ENCODE results near the gene SUCLG2.
"Not testable (repeated sequence)": the region's sequence is repeated elsewhere in the genome, so short reads cannot be mapped to it uniquely, and the experiment has no call there.

SUCLG2 gene

DNA sequence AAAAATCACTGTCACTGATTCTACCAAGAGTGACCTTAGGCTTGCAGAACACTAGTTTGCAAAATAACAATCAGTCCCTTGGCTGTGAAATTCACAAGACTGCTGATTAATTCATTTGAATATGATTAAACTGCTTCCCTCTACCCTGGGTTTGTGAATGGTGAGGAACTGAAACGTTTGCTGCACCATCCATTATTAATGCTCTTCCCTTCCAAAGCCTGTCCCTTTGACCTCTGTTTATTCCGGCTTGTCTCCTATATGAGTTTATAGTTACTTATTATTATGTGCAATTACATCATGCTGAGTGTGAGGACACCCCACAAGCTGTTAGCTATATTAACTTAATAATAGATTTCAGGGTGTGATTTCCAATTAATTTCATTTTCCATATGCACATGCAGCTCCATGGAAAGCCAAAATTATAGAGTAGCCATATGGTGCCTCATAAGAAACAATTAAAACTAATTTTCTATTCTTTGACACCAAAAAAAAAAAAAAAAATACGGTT, 96.5 kb downstream of the SUCLG2 start:
- Histone ChIP-seq H3K9me3 (no peaks in the 10 kb centered on the region), H3K36me3 (no peaks in the 10 kb centered on the region), H3K27ac (no peak overlapping the region), H3K4me3 (no peak overlapping the region), H3K9ac (no peak overlapping the region), H3K4me1 (no peaks in the 10 kb centered on the region), H3K27me3 (no peaks in the 10 kb centered on the region), H3K4me2 (no peak overlapping the region), H4K20me1 (no peaks in the 10 kb centered on the region)
- TF ChIP-seq Cebpa-rat (IDR thresholded peaks at IDR 0.05) = no peak

DNA sequence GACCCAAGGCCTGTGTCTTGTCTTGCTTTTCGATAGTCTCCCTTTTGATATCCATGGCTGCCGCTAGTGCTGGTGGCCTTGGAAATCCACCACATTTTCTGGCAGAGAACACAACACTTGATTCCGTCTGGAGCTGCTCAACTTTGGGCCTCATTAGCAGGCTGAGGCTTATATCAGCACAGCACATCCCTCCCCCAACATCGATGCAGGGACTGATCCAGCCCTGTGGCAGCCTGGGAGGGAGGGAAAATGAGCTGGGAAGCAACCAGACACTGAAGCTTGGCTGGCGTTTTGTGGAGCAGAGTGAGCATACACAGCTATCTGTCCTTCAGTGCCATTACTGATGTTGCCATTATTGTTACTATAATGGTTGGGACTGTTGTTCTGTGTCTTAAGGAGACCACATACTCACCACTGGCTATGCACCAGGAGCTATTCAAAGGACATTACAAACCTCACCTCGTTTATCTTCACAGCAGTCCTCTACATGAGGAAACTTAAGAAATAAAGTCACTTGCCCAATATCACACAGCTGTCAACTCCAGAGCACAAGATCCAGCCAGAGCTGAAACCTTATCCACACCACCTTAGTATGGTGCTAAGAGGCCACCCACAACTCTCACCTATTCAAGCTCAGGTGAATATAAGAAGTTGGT, 102.9 kb downstream of the SUCLG2 start:
- H3K27me3 ChIP-seq = no peaks in the 10 kb centered on the region
- H3K4me1 ChIP-seq = no peaks in the 10 kb centered on the region
- H4K20me1 ChIP-seq = no peaks in the 10 kb centered on the region
- no peak overlapping the region for H3K4me3 ChIP-seq
- H3K9ac ChIP-seq = no peak overlapping the region
- H3K9me3 ChIP-seq = no peaks in the 10 kb centered on the region
- H3K36me3 ChIP-seq = no peaks in the 10 kb centered on the region
- no peak overlapping the region for H3K4me2 ChIP-seq
- no peak for TF ChIP-seq Cebpa-rat (IDR thresholded peaks at IDR 0.05)
- H3K27ac ChIP-seq = no peak overlapping the region

DNA sequence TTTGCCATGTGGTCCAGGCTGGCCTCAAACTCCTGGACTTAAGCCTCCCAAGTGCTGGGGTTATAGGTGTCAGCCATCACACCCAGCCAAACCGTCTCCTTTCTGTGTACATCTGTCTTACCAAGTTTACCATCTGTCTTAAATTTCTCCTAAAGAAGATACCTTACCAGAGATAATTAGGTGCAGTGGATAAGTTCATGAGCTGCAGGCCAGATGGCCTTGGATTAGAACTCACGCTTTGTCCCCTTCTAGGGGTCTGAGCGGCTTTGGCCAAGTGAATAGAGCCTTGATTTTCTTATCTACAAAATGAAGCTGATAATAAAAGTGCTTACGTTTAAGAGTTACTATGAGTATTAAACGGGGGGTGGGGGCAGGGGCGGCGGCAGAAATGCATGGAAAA, 103.9 kb downstream of the SUCLG2 start:
- Histone ChIP-seq H3K4me2 (no peak overlapping the region), H3K27me3 (no peaks in the 10 kb centered on the region), H3K27ac (no peak overlapping the region), H3K4me3 (no peak overlapping the region), H3K9ac (no peak overlapping the region), H4K20me1 (no peaks in the 10 kb centered on the region), H3K9me3 (no peaks in the 10 kb centered on the region), H3K36me3 (no peaks in the 10 kb centered on the region), H3K4me1 (no peaks in the 10 kb centered on the region)
- no peak for TF ChIP-seq Cebpa-rat (IDR thresholded peaks at IDR 0.05)

DNA sequence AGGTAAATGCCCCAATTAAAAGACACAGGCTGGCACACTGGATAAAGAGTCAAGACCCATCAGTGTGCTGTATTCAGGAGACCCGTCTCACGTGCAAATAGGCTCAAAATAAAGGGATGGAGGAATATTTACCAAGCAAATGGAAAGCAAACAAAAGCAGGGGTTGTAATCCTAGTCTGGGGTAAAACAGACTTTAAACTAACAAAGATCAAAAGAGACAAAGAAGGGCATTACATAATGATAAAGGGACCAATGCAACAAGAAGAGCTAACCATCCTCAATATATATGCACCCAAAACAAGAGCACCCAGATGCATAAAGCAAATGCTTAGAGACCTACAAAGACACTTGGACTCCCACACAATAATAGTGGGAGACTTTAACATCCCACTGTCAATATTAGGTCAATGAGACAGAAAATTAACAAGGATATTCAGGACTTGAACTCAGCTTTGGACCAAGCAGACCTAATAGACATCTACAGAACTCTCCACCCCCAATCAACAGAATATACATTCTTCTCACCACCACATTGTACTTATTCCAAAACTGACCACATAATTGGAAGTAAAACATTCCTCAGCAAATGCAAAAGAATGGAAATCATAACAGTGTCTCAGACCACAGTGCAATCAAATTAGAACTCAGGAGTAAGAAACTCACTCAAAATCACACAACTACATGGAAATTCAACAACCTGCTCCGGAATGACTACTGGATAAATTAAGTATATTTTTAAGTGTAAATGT, 111.7 kb downstream of the SUCLG2 start:
- H3K27me3 ChIP-seq, H4K20me1 ChIP-seq, H3K27ac ChIP-seq, H3K4me1 ChIP-seq, H3K4me2 ChIP-seq, H3K4me3 ChIP-seq, H3K9ac ChIP-seq, H3K36me3 ChIP-seq: not testable (repeated sequence)
- peaks cover 11% of the 10 kb centered on the region; the same call in 1 of the 2 replicates for H3K9me3 ChIP-seq

DNA sequence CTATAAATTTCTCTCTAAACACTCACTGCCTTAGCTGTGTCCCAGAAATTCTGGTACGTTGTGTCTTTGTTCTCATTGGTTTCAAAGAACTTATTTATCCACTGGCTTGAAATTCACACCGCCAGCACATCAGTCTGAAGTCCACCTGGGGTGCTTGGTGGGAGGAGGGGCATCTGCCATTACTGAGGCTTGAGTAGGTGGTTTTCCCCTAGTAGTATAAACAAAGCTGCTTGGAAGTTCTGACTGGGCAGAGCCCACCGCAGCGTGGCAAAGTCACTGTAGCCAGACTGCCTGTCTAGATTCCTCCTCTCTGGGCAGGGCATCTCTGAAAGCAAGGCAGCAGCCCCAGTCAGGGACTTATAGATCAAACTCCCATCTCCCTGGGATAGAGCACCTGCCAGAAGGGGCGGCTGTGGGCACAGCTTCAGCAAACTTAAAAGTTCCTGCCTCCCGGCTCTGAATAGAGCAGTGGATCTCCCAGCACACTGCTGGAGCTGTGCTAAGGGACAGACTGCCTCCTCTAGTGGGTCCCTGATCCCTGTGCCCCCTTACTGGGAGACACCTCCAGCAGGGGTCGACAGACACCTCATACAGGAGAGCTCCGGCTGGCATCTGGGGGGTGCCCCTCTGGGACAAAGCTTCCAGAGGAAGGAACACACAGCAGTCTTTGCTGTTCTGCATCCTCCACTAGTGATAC, 114.1 kb downstream of the SUCLG2 start:
- no peaks in the 10 kb centered on the region for H4K20me1 ChIP-seq
- H3K9ac ChIP-seq = no peak overlapping the region
- H3K9me3 ChIP-seq = peaks cover 15% of the 10 kb centered on the region
- no peak overlapping the region for H3K4me3 ChIP-seq
- H3K27me3 ChIP-seq = no peaks in the 10 kb centered on the region
- H3K4me1 ChIP-seq = no peaks in the 10 kb centered on the region
- H3K36me3 ChIP-seq = no peaks in the 10 kb centered on the region
- H3K27ac ChIP-seq = no peak overlapping the region
- H3K4me2 ChIP-seq = no peak overlapping the region
- TF ChIP-seq Cebpa-rat (IDR thresholded peaks at IDR 0.05) = no peak

DNA sequence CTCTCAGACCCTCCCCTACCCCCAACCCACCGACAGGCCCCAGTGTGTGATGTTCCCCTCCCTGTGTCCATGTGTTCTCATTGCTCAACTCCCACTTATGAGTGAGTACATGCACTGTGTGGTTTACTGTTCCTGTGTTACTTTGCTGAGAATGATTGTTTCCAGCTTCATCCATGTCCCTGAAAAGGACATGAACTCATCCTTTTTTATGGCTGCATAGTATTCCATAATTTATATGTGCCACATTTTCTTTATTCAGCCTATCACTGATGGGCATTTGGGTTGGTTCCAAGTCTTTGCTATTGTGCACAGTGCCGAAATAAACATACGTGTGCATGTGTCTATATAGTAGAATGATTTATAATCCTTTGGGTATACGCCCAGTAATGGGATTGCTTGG, 117.2 kb downstream of the SUCLG2 start:
- H3K4me1 ChIP-seq, H3K4me2 ChIP-seq, H3K27me3 ChIP-seq, H3K36me3 ChIP-seq, H3K27ac ChIP-seq, H3K9ac ChIP-seq, H4K20me1 ChIP-seq, H3K4me3 ChIP-seq: not testable (repeated sequence)
- peaks cover 15% of the 10 kb centered on the region for H3K9me3 ChIP-seq

DNA sequence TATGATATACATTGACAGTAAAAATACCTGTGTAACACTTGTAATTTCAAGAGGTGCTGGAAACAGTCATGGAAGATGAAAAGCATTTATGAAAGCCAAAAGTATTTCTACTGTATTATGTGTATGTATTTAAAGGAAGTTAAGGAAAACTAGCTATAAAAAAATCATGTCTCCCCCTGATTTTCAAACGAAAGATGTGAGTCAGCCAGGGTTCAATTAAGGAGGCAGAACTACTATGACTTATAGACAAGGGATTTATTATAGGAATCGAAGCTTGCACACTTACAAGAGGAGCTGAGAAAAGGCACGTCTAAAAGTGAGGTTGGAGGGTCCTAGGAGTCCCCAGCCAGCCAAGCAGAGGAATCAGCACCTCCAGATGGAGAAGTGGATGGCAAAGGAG, 119.4 kb downstream of the SUCLG2 start:
- Histone ChIP-seq H3K9ac (no peak overlapping the region), H3K4me1 (no peaks in the 10 kb centered on the region), H3K9me3 (peaks cover 11% of the 10 kb centered on the region), H3K27me3 (no peaks in the 10 kb centered on the region), H4K20me1 (no peaks in the 10 kb centered on the region), H3K27ac (no peak overlapping the region), H3K4me2 (no peak overlapping the region), H3K36me3 (no peaks in the 10 kb centered on the region), H3K4me3 (no peak overlapping the region)
- TF ChIP-seq Cebpa-rat (IDR thresholded peaks at IDR 0.05) = no peak

DNA sequence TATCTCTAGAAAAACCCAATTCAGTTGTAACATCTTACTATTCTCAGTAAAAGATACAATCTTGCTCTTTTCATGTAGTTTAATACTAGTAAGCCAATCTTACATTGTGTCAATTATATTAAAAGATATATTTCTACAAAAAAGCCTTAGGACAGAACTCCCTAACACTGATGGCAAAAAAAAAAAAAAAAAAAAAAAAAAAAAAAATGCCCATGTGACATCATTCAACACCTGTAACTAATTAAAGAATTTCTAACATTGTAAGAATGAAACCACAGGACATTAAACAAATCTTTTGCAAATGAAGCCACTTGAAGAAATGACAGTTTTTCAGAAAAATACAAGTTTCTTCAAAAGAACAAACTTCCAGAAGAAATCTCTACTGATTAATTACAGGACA, 119.8 kb downstream of the SUCLG2 start:
- no peaks in the 10 kb centered on the region for H4K20me1 ChIP-seq
- TF ChIP-seq Cebpa-rat (IDR thresholded peaks at IDR 0.05) = no peak
- H3K36me3 ChIP-seq = no peaks in the 10 kb centered on the region
- H3K4me2 ChIP-seq = no peak overlapping the region
- H3K4me3 ChIP-seq = no peak overlapping the region
- H3K9ac ChIP-seq = no peak overlapping the region
- no peaks in the 10 kb centered on the region for H3K4me1 ChIP-seq
- no peaks in the 10 kb centered on the region for H3K27me3 ChIP-seq
- peaks cover 11% of the 10 kb centered on the region for H3K9me3 ChIP-seq
- H3K27ac ChIP-seq = no peak overlapping the region

DNA sequence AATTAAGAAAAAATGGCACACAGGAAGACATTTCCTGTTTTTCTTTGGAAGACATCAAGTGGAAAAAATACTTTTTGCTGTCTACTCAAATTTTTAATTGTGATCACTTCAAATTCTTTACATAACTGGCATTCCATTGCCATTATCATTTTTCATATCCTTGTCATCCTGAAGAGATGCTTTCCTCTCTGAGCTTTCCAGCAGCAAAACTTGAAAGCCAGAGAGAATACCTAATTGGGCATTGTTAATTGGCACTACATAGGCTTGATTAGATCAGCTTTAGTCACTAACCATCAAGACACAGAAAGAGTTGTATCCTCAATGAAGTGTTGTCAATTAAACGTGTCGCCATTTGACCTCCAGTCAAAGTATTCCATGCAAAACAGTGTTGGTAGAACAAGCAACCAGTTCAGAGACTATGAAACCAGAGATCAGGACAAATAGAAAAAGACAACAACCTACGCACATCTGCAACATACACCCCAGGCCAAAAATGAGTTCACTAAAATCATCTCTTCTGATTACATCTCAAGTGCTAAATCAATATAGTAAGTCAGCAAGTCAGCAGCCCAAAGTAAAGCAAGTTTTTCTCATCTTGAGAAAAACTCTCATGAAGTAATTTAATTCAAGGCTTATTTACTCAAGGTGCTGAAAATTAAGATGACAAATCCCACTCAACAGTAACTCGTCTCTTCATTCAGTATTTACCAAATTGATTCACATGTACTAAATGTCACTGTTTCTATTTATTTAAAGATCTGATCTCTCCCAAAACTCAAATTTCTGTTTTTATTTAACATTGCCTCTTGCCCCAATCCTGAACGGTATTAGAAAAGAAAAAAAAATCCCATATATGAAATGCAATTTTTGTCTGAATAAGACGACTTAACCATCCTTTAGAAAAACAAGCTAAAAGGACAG, 123.0 kb downstream of the SUCLG2 start:
- no peak overlapping the region for H3K4me2 ChIP-seq
- H3K4me1 ChIP-seq = no peaks in the 10 kb centered on the region
- H3K36me3 ChIP-seq = peaks cover 7% of the 10 kb centered on the region; the same call in 1 of the 2 replicates

More for the DNA sequence above, 123.0 kb downstream of the SUCLG2 start:
- H3K4me3 ChIP-seq = no peak overlapping the region
- no peak overlapping the region for H3K27ac ChIP-seq
- H3K9ac ChIP-seq = no peak overlapping the region
- no peaks in the 10 kb centered on the region for H3K27me3 ChIP-seq
- no peaks in the 10 kb centered on the region for H3K9me3 ChIP-seq
- no peak for TF ChIP-seq Cebpa-rat (IDR thresholded peaks at IDR 0.05)
- H4K20me1 ChIP-seq = no peaks in the 10 kb centered on the region
